Right lobe of liver (tissue), 4 donors: ENCODE results near the gene CYB5R3.

Experiments used
- POLR2A ChIP-seq: fragments of 450-650 bp; IDR thresholded peaks from one replicate; pipeline ENCODE4 v1.6.1; 2017; ENCODE audit warnings: antibody characterized with exemption, mild to moderate bottlenecking
- TF ChIP-seq, protein P1 (sequence below), 4 donors: fragments of 200-600 bp in 3 of 4; fragments of 450-650 bp in 1 of 4; IDR thresholded peaks; one replicate each; pipeline versions ENCODE4 v1.5.1 to v1.8.0; 2016 to 2022; ENCODE audit warnings: antibody characterized with exemption in 4 of 4, mild to moderate bottlenecking in 2 of 4
- donor health status: DM: no; HTN: no; CAD: no.
- donor health status: DM: no; HTN: no; CAD: no.
- donor health status: DM: no; HTN: yes; CAD: no.

DNA sequence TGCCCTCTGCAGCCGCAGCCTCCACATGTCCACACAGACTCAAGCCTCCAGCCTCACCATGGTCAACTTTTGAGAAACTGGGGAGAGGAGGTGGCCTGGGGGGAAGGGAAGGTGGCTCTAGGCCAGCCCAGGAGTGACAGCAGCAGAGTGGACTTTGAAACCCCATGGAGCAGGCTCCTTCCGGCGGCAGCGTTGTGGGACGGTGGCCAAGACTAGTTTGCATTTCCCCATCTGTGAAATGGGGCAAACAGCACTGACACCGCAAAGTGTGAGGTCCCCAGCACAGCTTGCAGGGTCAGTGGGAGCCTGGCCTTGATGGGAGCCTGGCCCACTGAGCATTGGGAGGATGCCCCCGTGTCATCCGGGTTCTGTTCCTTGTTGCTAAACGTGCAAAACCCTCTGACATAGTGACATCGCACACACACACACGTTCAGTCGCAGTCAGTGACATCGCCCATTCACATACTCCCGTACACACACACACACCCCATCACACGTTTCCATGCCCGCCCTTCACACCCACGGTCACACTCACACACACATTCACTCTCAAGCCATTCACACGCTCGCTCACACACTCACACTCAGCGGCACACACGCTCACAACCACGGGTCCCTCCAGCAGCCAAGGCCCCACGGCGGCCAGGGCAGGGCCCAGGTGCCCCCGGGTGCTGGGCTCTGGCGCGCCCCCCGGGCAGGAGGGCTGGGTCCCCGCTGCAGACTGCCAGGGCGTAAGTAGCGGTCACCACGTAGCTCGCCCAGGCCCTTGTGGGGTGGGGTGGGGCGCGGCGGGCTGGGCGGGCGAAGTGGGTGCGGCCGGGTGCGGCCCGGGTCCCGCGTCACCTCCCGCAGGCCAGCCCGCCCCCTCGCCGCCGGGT is 585 bp downstream of the CYB5R3 start:
- TF ChIP-seq, protein P1, sequence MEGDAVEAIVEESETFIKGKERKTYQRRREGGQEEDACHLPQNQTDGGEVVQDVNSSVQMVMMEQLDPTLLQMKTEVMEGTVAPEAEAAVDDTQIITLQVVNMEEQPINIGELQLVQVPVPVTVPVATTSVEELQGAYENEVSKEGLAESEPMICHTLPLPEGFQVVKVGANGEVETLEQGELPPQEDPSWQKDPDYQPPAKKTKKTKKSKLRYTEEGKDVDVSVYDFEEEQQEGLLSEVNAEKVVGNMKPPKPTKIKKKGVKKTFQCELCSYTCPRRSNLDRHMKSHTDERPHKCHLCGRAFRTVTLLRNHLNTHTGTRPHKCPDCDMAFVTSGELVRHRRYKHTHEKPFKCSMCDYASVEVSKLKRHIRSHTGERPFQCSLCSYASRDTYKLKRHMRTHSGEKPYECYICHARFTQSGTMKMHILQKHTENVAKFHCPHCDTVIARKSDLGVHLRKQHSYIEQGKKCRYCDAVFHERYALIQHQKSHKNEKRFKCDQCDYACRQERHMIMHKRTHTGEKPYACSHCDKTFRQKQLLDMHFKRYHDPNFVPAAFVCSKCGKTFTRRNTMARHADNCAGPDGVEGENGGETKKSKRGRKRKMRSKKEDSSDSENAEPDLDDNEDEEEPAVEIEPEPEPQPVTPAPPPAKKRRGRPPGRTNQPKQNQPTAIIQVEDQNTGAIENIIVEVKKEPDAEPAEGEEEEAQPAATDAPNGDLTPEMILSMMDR (IDR thresholded peaks at IDR 0.05): no peak
- TF ChIP-seq POLR2A: peak; percentile 53
